Transverse colon (tissue), 1 donor: ENCODE results near the gene PRL.

Experiments
- EP300 ChIP-seq: sonication (generic); formaldehyde crosslinking; IDR thresholded peaks from one replicate; pipeline ENCODE4 v1.6.1; 2017; ENCODE audit warnings: antibody characterized with exemption, low read depth
- POLR2A ChIP-seq: fragments of 450-650 bp; IDR thresholded peaks from one replicate; pipeline ENCODE4 v1.6.1; 2016; ENCODE audit warnings: antibody characterized with exemption, mild to moderate bottlenecking, moderate library complexity

DNA sequence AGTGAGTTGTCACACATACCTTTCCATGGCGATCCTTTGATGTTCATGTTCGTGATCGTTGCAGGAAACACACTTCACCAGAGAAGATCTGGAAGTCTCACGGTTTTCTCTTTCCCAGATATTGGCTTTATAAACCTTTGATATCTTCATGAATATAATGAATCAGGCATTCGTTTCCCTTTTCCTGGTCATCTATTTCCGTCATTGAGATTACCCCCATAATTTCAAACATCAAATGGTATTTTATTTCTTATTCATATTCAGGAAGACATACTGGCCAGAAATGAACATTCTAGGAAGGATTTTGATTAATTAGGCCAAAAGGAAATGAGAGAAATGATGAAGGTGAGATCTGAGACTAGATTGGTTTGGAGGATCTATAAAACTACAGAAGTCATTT, at the start of gene PRL:
- no peak for TF ChIP-seq POLR2A
- no peak for TF ChIP-seq EP300
